ENCODE data around the gene C22orf42.
"Not testable (repeated sequence)": the region's sequence is repeated elsewhere in the genome, so short reads cannot be mapped to it uniquely, and the experiment has no call there.

The C22orf42 gene

DNA sequence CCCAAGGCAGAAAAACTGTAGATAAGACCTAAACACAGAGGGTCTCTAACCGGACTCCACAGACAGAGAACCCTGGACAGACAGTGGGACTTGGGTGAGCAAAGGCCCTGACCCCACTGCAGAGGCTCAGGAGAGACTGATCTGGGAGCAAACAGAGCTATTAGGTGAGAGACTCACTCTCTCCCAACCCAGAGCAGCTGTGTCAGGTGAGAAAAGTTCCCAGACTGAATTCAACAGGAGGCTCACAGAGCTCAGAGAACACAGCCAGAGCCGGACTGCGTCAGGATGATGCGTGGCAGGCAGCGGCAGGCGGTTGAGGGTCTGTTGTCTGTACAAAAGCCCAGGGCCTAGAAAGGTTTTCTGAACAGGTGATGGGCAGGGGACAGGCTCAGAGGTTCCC is 40.2 kb upstream of the C22orf42 start:
- no peak overlapping the region for H3K27ac ChIP-seq
- TF ChIP-seq, protein P1, sequence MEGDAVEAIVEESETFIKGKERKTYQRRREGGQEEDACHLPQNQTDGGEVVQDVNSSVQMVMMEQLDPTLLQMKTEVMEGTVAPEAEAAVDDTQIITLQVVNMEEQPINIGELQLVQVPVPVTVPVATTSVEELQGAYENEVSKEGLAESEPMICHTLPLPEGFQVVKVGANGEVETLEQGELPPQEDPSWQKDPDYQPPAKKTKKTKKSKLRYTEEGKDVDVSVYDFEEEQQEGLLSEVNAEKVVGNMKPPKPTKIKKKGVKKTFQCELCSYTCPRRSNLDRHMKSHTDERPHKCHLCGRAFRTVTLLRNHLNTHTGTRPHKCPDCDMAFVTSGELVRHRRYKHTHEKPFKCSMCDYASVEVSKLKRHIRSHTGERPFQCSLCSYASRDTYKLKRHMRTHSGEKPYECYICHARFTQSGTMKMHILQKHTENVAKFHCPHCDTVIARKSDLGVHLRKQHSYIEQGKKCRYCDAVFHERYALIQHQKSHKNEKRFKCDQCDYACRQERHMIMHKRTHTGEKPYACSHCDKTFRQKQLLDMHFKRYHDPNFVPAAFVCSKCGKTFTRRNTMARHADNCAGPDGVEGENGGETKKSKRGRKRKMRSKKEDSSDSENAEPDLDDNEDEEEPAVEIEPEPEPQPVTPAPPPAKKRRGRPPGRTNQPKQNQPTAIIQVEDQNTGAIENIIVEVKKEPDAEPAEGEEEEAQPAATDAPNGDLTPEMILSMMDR (conservative IDR thresholded peaks at IDR 0.05) = no peak
- no peak for TF ChIP-seq ZFX (IDR thresholded peaks at IDR 0.05)

DNA sequence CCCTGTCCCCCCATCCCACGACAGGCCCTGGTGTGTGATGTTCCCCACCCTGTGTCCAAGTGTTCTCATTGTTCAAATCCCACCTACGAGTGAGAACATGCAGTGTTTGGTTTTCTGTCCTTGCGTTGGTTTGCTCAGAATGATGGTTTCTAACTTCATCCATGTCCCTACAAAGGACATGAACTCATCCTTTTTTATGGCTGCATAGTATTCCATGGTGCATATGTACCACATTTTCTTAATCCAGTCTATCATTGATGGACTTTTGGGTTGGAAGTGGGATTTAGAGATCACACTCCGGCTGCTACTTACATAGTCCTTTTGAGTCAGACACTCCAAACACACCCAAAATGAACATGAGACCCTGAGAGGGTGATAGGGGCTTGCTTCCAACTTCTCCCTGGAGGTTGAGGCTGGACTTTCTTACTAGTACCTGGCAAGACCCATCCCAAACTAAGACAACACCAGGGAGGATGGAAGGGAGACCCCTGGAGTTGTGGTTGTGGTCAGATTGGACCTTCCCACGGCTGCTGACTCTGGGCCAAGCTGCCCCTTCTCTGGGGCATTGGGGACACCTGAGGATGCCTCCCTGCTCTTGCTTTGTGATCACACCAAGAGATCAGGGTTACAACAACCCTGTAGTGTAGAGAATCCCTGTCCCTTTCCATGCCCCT is 38.6 kb upstream of the C22orf42 start:
- H3K27ac ChIP-seq = not testable (repeated sequence)

DNA sequence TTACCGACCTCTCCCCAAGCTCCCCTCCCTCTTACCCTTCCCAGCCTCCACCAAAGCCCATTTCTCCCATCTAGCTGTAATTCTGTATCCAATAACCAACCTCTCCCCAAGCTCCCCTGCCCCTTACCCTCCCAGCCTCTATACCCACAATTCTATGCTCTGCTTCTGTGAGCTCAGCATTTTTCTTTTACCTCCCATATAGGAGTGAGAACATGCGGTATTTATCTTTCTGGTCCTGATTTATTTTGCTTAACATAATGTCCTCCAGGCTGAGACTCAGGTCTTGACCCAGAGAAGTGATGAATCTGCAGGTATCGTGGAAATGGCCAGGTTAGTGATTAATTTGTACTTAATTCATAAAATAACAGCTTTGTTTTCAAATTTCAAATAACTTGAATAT is 36.8 kb upstream of the C22orf42 start:
- not testable (repeated sequence) for H3K27ac ChIP-seq

DNA sequence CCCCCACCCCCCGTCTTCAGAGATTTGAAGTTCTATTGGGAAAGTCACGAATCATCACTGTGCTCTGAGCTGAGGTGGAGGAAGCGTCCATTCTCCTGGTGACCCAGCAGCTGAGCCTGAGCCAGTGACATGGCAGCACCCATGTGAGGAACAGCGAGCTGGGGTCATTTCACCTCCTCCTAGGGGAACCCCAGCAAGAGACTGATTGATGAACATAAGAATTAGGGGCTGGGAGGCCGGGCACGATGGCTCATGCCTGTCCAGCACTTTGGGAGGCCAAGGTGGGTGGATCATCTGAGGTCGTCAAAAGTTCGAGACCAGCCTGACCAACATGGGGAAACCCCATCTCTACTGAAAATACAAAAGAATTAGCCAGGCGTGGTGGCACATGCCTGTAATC is 34.2 kb upstream of the C22orf42 start:
- H3K27ac ChIP-seq = not testable (repeated sequence)

DNA sequence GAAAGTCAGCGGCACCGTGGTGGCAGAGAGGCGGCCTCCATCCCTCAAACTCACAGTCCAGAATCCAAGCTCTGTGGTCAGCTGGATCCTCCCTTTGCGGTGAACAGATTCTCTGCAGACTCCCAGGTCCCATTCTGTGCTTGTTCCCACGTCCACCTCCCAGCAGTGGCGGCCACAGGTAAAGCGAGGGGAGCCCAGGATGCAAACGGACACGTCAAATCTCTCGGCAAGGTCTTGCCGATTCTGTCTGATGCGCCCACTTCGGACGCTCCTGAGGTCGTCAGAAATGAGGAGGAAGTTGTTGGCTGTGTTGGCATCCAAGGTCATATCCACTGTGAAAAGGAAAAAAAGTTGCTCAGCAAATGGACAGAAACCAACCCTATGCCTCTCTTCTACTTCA is 31.9 kb upstream of the C22orf42 start:
- H3K27ac ChIP-seq = not testable (repeated sequence)

DNA sequence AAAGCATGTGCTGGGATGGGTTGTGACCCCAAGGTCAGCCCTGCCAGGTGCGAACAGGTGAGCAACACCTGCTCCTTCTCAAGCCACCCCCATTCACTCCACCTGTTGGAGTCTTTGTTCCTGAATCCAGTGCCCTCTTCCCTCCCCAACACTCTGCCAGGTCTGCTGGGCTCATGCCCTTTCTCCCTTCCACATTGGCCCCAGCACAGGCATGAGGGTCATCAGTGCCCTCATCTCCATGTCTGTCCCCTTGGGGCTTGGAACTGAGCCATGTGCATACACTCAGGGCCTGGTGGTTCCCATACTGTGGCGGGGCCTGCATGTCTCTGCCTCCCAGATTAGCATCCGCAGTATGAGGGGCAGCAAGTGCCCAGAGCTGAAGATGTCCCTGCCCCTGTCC is 26.7 kb upstream of the C22orf42 start:
- TF ChIP-seq, protein P1 (conservative IDR thresholded peaks at IDR 0.05) = no peak
- no peak for TF ChIP-seq ZFX (IDR thresholded peaks at IDR 0.05)
- H3K27ac ChIP-seq = no peak overlapping the region

DNA sequence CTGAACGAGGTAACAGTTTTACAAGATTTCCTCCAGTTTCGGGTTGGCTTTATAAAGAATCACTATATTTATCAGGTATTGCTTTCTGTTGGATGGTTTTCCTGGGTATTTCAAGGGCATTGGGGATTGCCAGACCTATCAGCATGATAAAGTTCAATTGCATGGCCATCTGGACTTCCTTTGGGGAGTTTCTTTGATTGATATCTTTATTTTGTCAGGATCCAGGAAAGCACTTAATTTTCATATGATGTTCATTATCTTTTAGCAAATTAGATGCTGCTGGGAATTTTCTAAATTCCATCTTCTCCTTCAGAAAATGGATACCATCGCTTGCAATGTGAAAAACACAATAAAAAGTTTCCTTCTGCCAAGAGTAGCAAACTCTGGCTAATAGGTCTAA is 24.5 kb upstream of the C22orf42 start:
- TF ChIP-seq ZFX (IDR thresholded peaks at IDR 0.05) = no peak
- TF ChIP-seq, protein P1 (conservative IDR thresholded peaks at IDR 0.05) = no peak
- H3K27ac ChIP-seq = no peak overlapping the region

DNA sequence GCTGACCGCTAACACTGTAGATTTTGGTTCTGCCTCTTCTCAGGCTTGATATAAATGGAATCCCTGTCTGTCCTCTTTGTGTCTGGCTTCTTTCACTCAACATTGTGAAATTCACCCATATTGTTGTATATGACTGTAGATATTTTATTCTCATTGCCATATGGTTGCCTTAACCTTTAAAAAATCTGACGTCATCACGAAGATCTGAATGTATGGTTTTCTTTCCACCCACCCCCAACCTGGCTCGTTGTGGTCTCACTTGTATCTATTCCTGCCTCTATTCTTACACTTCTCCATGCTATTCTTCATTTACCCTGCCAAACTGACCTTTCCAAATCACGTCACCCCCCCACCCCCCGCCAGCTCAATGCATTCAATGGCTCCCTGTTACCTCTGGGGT is 21.9 kb upstream of the C22orf42 start:
- TF ChIP-seq ZFX (IDR thresholded peaks at IDR 0.05) = no peak
- TF ChIP-seq, protein P1 (conservative IDR thresholded peaks at IDR 0.05) = no peak
- no peak overlapping the region for H3K27ac ChIP-seq

DNA sequence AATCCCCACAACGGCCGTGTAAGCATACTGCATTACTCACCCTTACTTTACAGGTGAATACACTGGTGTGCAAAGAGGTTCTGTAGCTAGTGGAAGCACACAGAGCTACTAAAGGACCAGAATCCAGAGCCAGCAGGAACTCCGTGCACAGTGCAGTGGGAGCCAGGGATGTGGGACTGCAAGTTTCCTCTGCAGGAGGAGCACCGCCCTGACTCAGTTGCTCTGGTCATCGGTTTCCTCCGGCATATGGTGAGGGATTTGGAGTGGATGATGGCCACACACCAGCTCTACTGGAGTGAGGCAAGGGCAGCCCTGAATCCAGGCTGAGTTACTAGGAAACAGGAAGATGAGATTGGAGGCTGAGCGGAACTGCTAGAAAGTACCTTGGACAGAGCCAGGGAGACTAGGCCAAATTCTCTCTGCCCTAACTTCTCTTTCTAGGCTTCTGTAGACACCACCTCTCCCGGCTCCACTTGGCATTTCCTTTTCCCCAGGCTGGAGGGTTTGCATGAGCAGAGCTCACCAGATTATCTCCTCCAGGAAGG is 18.2 kb upstream of the C22orf42 start:
- no peak for TF ChIP-seq ZFX (IDR thresholded peaks at IDR 0.05)
- TF ChIP-seq, protein P1 (conservative IDR thresholded peaks at IDR 0.05) = no peak
- H3K27ac ChIP-seq = no peak overlapping the region

Measured in C4-2B (cell line).